Vagina (tissue), 2 donors: ENCODE measurements around the gene FCGR3A.
"Not testable (repeated sequence)": the region's sequence is repeated elsewhere in the genome, so short reads cannot be mapped to it uniquely, and the experiment has no call there.

Experiments used
- POLR2A ChIP-seq, 2 donors: fragments of 450-650 bp; IDR thresholded peaks; one replicate each; pipeline ENCODE4 v1.6.1; 2017; ENCODE audit warnings: antibody characterized with exemption in 2 of 2, mild to moderate bottlenecking in 2 of 2, moderate library complexity in 2 of 2
- TF ChIP-seq, protein P1 (sequence below), 3 experiments: fragments of 450-650 bp in 2 of 3; fragments of 200-600 bp in 1 of 3; sonication (generic) in 1 of 3; IDR thresholded peaks; one replicate each; pipeline ENCODE4 v1.5.1; 2017 to 2019; ENCODE audit warnings: antibody characterized with exemption in 3 of 3, mild to moderate bottlenecking in 2 of 3, moderate library complexity in 2 of 3

DNA sequence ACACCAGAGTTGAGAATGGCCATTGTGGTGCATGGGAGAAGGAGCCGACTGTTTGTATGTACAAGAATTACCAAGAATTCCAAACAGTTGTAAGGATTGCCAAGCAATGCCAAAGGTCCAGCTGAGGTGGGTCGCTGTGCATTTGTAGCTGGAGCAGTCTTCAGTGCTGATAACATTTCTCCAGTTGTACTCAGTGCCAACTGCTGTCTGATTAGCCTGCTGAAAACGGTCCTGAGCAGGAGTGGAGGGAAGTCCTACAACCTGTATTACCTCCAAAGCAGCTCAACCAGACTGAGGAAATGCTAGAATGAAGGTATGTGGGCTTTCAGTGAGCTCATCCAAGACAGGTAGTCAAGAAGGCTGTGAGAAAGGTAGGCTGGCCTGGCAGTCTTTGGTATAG, 6.5 kb upstream of the FCGR3A start:
- not testable (repeated sequence) for TF ChIP-seq POLR2A (IDR thresholded peaks at IDR 0.05)
- TF ChIP-seq, protein P1, sequence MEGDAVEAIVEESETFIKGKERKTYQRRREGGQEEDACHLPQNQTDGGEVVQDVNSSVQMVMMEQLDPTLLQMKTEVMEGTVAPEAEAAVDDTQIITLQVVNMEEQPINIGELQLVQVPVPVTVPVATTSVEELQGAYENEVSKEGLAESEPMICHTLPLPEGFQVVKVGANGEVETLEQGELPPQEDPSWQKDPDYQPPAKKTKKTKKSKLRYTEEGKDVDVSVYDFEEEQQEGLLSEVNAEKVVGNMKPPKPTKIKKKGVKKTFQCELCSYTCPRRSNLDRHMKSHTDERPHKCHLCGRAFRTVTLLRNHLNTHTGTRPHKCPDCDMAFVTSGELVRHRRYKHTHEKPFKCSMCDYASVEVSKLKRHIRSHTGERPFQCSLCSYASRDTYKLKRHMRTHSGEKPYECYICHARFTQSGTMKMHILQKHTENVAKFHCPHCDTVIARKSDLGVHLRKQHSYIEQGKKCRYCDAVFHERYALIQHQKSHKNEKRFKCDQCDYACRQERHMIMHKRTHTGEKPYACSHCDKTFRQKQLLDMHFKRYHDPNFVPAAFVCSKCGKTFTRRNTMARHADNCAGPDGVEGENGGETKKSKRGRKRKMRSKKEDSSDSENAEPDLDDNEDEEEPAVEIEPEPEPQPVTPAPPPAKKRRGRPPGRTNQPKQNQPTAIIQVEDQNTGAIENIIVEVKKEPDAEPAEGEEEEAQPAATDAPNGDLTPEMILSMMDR (IDR thresholded peaks at IDR 0.05): not testable (repeated sequence)
